Activated T-helper 17 cell treated with anti-CD3 and anti-CD28 coated beads, Interleukin-2, amount 50 U/mL, for 72 hours (primary cell): ENCODE data around the gene CTRB2. TPM values are rescaled to one million over a fixed set of nuclear protein-coding genes. Genes with fewer than 3 reads are reported as not detected.
"Not testable (repeated sequence)": the region's sequence is repeated elsewhere in the genome, so short reads cannot be mapped to it uniquely, and the experiment has no call there.

Experiments
- ATAC-seq: fragments of 150-1000 bp; cut with Tn5 transposase; replicated peaks from 2 replicates; pipeline ENCODE4 v1.10.0; 2021; ENCODE audit warnings: mild to moderate bottlenecking, moderate library complexity
- H3K27ac Mint-ChIP-seq: one replicate; pipeline ENCODE4 v1.8.0; 2022; ENCODE audit warnings: mixed read lengths
- H3K27me3 Mint-ChIP-seq: one replicate; pipeline ENCODE4 v1.8.0; 2022; ENCODE audit warnings: mixed read lengths
- H3K36me3 Mint-ChIP-seq: one replicate; pipeline ENCODE4 v1.8.0; 2022; ENCODE audit warnings: low read depth, mild to moderate bottlenecking, mixed read lengths
- H3K4me1 Mint-ChIP-seq: one replicate; pipeline ENCODE4 v1.8.0; 2022; ENCODE audit warnings: mixed read lengths
- H3K4me3 Mint-ChIP-seq: one replicate; pipeline ENCODE4 v1.8.0; 2022; ENCODE audit warnings: mild to moderate bottlenecking, mixed read lengths
- H3K9me3 Mint-ChIP-seq: one replicate; pipeline ENCODE4 v1.8.0; 2022; ENCODE audit warnings: mixed read lengths
- total RNA-seq, 2 donors: library from RNA; stranded (reverse); gene quantifications; one replicate each; pipeline ENCODE4 v1.2.3, GENCODE V29; 2022

CTRB2 gene
- total RNA-seq, 2 donors from 2014 or later: not detected

DNA sequence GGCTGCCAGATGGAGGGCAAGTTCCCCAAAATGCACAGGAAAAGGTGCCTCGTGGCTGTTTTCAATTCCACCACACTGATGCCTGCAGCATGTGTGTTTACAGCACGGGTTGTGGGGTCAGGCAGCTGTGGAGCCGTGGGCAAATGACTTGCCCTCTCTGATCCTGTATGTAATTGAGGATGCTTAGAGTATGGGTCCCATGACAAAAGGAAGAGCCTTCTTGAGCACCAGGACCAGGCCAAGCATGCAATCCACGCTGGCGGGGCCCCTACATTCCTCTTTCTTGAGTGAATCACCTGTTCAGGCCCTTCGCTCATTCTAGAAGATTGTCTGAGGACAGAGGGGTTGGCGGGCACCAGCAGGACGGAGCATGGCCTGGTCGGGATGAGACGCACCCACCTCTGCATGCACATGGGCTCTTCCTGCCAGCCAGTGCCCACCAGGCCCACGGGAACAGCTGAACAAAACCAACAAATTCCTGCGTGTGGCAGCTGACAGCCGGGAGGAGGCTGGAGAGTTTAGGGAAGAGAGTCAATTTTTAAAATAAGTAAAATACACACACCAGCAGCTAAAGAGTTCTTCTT lies 1.4 kb upstream of the CTRB2 start:
- Mint-ChIP-seq H3K4me3 (no peak overlapping the region), H3K36me3 (no peaks in the 10 kb centered on the region), H3K9me3 (no peaks in the 10 kb centered on the region), H3K27ac (no peak overlapping the region), H3K4me1 (no peaks in the 10 kb centered on the region), H3K27me3 (no peaks in the 10 kb centered on the region)
- no peak for ATAC-seq

DNA sequence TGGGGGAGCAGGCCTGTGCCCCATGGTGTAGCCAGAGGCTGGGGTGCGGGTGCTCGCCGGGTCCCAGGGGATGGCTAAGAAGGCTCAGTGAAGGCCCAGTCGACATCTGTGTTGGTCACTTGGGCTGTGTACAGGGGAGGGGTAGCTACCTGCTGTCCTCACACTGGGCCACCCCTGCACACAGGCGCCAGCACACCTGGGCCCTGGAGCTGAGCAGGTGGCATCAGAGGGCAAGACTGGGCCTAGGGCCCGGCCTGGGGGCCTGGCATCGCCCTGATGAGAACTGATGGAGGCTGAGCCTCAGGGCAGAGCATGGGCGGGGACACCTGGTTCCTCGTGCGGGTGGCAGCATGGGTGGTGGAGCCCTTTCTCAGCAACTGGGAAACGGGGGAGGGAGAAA lies 870 bp upstream of the CTRB2 start:
- H3K27ac Mint-ChIP-seq: no peak overlapping the region
- H3K9me3 Mint-ChIP-seq: no peaks in the 10 kb centered on the region
- H3K27me3 Mint-ChIP-seq: no peaks in the 10 kb centered on the region
- no peak for ATAC-seq
- H3K4me1 Mint-ChIP-seq: no peaks in the 10 kb centered on the region
- H3K36me3 Mint-ChIP-seq: no peaks in the 10 kb centered on the region
- no peak overlapping the region for H3K4me3 Mint-ChIP-seq

DNA sequence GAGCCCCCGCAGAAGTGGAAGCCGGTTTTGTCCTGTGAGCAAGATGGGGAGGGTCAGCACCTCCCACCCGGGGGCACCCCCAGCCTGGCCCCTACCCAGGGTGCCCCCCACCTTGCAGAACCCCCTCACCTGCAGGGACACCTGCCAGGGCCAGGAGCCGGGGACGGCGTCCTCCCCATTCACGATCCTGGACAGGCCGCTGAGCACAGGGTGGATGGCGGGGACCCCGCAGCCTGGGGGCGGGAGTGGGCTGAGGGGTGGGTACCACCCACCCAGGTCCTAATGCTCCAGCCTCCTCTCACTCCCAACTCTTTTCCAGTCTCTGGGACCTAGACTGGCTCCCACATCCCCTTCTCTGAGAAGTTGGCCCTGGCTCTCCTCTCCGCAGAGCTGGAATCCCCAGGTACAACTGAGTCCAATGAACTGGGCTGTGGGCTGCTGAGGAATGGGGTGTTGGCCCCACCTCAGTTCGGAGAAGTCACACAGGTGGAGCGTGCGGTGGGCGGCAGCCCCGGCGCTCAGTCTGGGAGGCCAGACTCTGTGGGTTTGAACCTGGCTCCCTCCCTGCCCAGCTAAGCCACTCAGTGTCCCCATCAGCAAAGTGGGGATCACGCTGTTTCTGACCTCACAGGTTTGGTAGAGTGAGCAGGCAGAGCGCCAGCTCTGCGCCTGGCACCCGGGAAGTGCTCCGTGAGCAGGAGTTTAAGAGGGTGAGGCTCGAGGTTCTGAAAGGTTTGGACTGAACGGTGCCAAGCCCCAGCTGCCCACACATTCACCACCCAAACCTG lies 806 bp downstream of the CTRB2 start:
- H3K27me3 Mint-ChIP-seq, H3K4me1 Mint-ChIP-seq, H3K27ac Mint-ChIP-seq, H3K36me3 Mint-ChIP-seq, H3K4me3 Mint-ChIP-seq, ATAC-seq, H3K9me3 Mint-ChIP-seq: not testable (repeated sequence)

DNA sequence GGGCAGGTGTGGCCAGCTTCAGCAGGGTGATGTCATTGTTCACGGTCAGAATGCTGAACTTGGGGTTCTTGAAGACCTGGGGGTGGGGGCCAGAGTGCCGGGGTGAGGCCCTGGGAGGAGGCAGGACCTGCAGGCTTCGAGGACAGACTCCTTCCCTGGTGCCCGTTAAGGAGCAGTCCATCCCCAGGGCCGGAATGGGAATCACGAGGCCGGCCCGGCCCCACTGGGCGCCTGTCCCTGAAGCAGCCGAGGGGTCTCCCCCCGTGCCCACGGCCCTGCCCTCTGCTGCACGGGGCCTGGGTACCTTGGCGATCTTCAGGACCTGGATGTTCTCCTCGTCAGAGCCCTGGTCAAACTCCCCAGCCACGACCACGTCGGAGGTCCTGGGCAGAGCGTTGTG lies 1.5 kb downstream of the CTRB2 start:
- not testable (repeated sequence) for H3K36me3 Mint-ChIP-seq, ATAC-seq, H3K27ac Mint-ChIP-seq, H3K4me3 Mint-ChIP-seq, H3K27me3 Mint-ChIP-seq, H3K9me3 Mint-ChIP-seq
- H3K4me1 Mint-ChIP-seq: peaks cover 10% of the 10 kb centered on the region

DNA sequence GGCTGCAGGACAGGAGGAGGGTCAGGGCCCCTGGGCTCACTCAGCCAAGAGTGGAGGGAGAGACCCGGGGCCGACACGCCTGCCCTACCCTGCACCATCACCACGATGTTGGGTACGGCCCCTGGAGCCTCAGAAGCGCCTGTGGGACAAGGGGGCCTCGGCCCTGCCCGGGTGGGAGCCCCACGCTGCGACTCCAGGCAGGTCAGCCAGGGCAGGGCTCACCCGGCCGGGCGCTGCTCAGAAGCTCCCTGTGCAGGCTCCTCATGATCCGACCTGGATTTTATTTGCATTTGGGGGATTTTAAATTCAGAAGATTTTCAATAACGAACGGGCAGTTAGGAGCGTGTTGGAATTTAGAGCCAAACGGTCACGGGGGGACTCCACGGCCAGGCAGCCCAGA lies 2.1 kb downstream of the CTRB2 start:
- ATAC-seq: not testable (repeated sequence)

DNA sequence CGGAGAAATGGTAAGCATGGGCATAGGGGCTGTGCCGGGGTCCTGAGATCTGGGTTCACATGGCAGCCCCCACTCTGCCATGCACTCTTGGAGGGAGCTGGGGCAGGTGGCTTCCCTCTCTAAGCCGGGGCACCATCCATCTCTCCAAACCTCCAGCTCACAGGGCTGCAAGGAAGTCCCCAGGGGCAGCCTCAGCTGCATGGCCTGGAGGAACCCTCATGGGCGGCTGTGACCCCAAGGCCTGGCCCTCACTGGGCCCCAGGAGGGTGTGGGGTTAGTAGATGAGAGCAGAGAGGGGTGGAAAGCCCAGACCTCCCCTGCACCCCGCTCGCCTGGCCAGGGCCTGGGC lies 2.6 kb downstream of the CTRB2 start:
- ATAC-seq: no peak
- Mint-ChIP-seq H3K9me3 (no peaks in the 10 kb centered on the region), H3K4me1 (peaks cover 11% of the 10 kb centered on the region), H3K36me3 (no peaks in the 10 kb centered on the region), H3K27ac (no peak overlapping the region), H3K27me3 (no peaks in the 10 kb centered on the region), H3K4me3 (no peak overlapping the region)

More for the DNA sequence above, 2.1 kb downstream of the CTRB2 start:
- H3K9me3 Mint-ChIP-seq, H3K27ac Mint-ChIP-seq, H3K36me3 Mint-ChIP-seq, H3K27me3 Mint-ChIP-seq, H3K4me3 Mint-ChIP-seq: not testable (repeated sequence)
- peaks cover 11% of the 10 kb centered on the region for H3K4me1 Mint-ChIP-seq

DNA sequence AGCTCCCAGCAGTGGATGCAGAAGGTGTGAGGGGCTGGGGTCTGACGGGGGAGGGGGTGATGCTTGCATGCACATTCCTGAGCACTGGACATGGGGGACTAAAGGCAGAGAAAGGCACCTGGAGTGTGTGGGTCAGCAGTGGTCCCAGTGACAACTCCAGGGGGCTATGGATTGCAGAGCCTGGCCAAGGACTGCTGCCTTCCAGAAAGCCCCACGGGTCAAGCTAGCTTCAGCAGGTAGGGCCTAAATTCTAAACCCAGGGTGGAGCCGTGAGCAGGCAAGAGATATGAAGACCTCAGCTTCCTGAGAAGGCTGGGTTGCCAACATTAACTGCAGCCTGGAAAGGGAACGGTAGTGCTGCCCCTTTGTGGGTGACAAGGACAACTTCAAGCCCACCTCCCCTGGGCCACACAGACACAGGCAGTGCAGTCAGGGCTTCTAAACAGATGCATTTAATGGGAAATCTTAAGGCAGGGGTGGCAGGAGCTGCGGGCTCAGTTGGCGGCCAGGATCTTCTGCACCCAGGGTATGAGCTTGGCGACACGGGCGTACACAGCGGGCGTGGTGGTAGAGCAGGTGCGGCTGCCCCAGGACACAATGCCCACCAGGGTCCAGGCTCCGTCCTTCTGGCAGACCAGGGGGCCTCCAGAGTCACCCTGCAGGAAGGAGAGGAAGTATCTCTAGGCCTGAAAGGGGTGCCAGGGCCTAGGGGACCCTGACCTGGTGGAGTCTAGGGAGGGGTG lies 3.1 kb downstream of the CTRB2 start:
- no peaks in the 10 kb centered on the region for H3K27me3 Mint-ChIP-seq
- ATAC-seq: no peak
- no peak overlapping the region for H3K4me3 Mint-ChIP-seq
- no peaks in the 10 kb centered on the region for H3K9me3 Mint-ChIP-seq
- peaks cover 11% of the 10 kb centered on the region for H3K4me1 Mint-ChIP-seq
- H3K36me3 Mint-ChIP-seq: no peaks in the 10 kb centered on the region
- H3K27ac Mint-ChIP-seq: no peak overlapping the region

DNA sequence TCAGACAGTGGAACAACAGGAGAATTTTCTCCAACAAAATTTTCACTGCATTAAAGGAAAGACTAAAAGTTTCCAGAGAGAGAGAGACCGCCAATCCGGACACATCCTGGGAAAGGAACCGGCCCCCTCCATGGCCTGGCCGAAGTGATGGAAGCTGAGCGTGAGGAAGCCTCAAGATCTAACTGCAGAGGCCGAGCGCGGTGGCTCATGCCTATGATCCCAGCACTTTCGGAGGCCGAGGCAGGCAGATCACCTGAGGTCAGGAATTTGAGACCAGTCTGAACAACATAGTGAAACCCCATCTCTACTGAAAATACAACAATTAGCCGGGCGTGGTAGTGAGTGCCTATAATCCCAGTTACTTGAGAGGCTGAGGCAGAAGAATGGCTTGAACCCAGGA lies 3.9 kb downstream of the CTRB2 start:
- no peaks in the 10 kb centered on the region for H3K9me3 Mint-ChIP-seq
- H3K27ac Mint-ChIP-seq: no peak overlapping the region
- H3K27me3 Mint-ChIP-seq: peaks cover 5% of the 10 kb centered on the region
- no peak for ATAC-seq
- no peak overlapping the region for H3K4me3 Mint-ChIP-seq
- H3K4me1 Mint-ChIP-seq: peaks cover 11% of the 10 kb centered on the region
- H3K36me3 Mint-ChIP-seq: no peaks in the 10 kb centered on the region

DNA sequence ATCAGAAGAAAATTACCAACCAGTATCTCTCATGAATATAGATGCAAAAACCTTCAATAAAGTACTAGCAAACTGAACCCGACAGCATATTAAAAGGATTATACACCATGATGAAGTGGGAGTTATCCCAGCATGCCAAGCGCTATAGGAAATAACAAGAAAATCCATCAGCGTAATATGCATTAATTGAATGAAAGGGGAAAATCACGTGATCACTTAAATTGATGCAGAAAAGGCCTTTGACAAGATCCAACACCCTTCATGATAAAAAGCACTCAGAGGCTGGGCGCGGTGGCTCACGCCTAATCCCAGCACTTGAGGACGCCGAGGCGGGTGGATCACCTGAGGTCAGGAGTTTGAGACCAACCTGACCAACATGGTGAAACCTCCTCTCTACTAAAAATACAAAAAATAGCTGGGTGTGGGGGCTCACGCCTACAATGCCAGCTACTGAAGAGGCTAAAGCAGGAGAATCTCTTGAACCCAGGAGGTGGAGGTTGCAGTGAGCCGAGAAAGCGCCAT lies 4.8 kb downstream of the CTRB2 start:
- ATAC-seq: no peak
- Mint-ChIP-seq H3K9me3 (no peaks in the 10 kb centered on the region), H3K36me3 (no peaks in the 10 kb centered on the region), H3K4me1 (peaks cover 11% of the 10 kb centered on the region), H3K27me3 (peaks cover 10% of the 10 kb centered on the region), H3K4me3 (no peak overlapping the region), H3K27ac (no peak overlapping the region)

DNA sequence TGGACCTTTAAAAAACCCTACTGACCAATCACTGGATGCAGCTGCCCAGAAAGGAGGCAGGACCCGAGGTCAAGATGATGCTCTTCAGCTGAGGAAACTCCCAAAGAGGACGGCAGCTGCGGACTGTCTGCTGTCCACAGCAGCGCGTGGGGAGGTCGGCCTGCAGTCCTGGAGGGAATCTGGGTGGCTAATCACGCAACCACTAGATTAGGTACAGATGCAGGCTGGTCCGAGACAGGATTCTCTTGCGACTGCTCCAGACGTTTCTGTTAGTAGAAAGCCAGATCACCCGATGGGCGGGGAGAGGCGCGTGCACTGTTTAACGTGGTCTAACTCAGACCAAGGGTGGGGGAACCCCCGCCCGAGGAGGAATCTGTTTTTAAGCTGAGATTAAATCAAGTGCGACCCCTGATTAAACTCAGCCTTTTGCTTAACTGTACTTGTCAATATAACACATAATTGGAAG lies 8.8 kb downstream of the CTRB2 start:
- H3K9me3 Mint-ChIP-seq: no peaks in the 10 kb centered on the region
- no peak overlapping the region for H3K27ac Mint-ChIP-seq
- H3K36me3 Mint-ChIP-seq: no peaks in the 10 kb centered on the region
- peaks cover 11% of the 10 kb centered on the region for H3K4me1 Mint-ChIP-seq
- ATAC-seq: no peak
- H3K4me3 Mint-ChIP-seq: no peak overlapping the region
- peaks cover 15% of the 10 kb centered on the region for H3K27me3 Mint-ChIP-seq

DNA sequence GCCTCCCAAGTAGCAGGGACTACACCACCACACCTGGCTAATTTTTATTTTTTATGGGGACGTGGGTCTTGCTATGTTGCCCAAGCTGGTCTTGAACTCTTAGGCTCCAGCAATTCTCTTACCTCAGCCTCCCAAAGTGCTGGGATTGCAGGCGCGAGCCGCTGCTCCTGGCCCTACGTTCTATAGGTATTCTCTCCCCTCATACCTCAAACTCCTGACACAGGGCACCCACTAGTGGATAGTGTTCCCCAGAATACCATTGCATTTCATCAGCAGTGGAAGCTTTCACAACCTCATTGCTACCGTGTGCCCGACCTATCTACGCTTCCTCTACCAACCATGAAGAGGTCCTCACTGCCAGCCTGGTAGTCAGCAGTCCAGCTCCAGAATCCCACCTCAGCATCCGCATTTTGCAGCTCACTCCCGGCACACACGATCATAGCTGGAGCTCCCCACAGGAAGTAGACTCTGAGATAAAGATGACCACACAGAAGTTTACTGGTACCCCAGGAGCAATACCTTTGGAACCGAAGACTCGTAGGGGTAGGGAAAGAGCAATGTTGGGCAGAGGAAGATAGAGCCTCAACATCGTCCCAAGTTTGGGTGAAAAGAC lies 9.3 kb downstream of the CTRB2 start:
- H3K4me1 Mint-ChIP-seq: peaks cover 11% of the 10 kb centered on the region
- no peaks in the 10 kb centered on the region for H3K9me3 Mint-ChIP-seq
- H3K4me3 Mint-ChIP-seq: no peak overlapping the region
- no peaks in the 10 kb centered on the region for H3K36me3 Mint-ChIP-seq
- peaks cover 15% of the 10 kb centered on the region for H3K27me3 Mint-ChIP-seq
- no peak for ATAC-seq
- H3K27ac Mint-ChIP-seq: no peak overlapping the region

DNA sequence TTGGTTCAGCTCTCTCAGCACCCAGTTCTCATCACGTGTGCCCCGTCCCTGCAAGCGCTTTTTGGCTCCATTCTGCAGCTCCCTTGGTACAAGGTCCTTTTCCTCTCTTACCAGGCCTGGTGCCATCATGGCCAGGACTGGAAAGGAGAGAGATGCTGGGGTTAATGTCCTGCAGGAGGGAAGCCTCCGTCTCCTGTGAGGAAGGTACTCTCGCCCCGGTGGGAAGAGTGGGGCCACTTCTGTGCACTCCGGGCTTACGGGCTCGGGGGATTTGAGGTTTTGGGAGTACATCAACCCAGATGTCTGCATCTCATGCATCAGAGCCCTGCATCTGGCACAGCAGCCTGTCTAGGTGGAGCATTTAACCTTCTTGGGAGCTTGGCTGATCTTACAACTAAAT lies 10.1 kb downstream of the CTRB2 start:
- no peak for ATAC-seq
- Mint-ChIP-seq H3K27ac (no peak overlapping the region), H3K36me3 (no peaks in the 10 kb centered on the region), H3K4me1 (peaks cover 11% of the 10 kb centered on the region), H3K27me3 (peaks cover 15% of the 10 kb centered on the region), H3K4me3 (no peak overlapping the region), H3K9me3 (no peaks in the 10 kb centered on the region)

DNA sequence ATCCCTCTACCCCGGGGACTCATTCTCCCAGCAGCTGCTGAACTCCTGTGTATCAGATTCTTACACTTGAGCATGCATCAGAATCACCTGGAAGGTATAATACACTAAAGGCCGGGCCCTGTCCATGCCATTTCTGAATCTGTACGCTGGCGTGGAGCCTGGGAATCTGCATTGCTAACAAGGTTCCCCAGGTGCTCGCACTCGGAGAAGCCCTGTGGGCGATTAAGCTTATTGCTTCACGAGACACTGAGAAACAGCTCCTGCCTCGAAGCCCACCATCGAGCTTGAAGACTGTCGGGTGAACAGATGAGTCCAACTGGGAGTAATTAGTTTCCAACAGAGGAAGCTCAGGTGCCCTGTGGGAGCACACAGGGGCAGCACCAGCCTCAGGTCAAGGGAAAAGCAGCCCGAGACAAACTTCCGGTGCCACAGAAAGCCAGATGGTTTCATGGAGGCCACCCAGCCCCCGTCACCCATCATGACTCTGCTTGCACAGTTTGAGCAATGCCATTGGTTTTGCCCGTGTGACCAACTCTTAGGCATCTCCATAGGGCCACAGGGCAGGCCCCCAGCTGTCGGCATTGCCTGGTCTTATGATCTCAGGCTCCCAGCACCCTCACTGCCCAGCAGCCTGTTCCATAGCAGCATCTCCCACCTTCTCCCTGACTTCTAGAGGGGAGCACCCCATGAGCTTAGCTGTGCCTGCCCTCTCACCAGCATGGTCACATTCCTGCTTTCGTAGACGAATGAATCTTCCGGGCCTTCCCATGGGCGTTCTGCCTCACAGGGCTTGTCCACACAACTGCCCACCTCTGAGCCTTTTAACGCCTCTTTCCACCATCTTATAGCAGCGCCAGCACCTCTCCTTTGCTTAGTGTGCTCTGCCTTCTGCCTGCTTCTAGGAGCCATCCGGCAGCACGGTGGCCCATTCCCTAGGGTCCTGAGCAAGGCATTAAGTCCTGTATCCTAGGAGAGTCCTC lies 10.9 kb downstream of the CTRB2 start:
- ATAC-seq: no peak
- Mint-ChIP-seq H3K9me3 (no peaks in the 10 kb centered on the region), H3K27me3 (peaks cover 15% of the 10 kb centered on the region), H3K36me3 (no peaks in the 10 kb centered on the region), H3K4me3 (no peak overlapping the region), H3K27ac (no peak overlapping the region), H3K4me1 (peaks cover 7% of the 10 kb centered on the region)
